Neural progenitor cell (in vitro differentiated cells): ENCODE measurements around the gene CHST13. TPM values are rescaled to one million over a fixed set of nuclear protein-coding genes. Genes with fewer than 3 reads are reported as not detected.

ENCODE experiments used
- DNase-seq: peaks from one replicate; pipeline ENCODE4 v3.0.0-alpha.2; 2016; ENCODE audit warnings: low spot score
- H2AFZ ChIP-seq: fragments of 200-600 bp; sonication (generic); replicated peaks from 2 replicates; pipeline ENCODE4 v1.6.1; 2016; ENCODE audit warnings: antibody characterized with exemption
- H3F3A ChIP-seq: fragments of 200-600 bp; sonication (generic); 2 replicates; pipeline ENCODE4 v1.6.1; 2016; ENCODE audit warnings: antibody characterized with exemption, low read depth
- H3K27ac ChIP-seq: fragments of 200-600 bp; sonication (generic); 2 replicates; pipeline ENCODE4 v1.5.1; 2016; ENCODE audit warnings: mild to moderate bottlenecking
- H3K27me3 ChIP-seq: fragments of 200-600 bp; sonication (generic); 2 replicates; pipeline ENCODE4 v1.6.1; 2016; ENCODE audit warnings: mild to moderate bottlenecking, moderate library complexity
- H3K36me3 ChIP-seq: fragments of 200-600 bp; sonication (generic); 2 replicates; pipeline ENCODE4 v1.5.1; 2016
- H3K4me1 ChIP-seq: fragments of 200-600 bp; sonication (generic); 2 replicates; pipeline ENCODE4 v1.6.1; 2016; ENCODE audit warnings: mixed run types
- H3K4me2 ChIP-seq: fragments of 200-600 bp; sonication (generic); 2 replicates; pipeline ENCODE4 v1.6.1; 2016
- H3K4me3 ChIP-seq: fragments of 200-600 bp; sonication (generic); 2 replicates; pipeline ENCODE4 v1.5.1; 2016
- H3K79me2 ChIP-seq: fragments of 200-600 bp; sonication (generic); 2 replicates; pipeline ENCODE4 v1.6.1; 2016; ENCODE audit warnings: low read depth
- H3K9ac ChIP-seq: fragments of 200-600 bp; sonication (generic); 2 replicates; pipeline ENCODE4 v1.6.1; 2016
- H3K9me3 ChIP-seq: fragments of 200-600 bp; sonication (generic); 2 replicates; pipeline ENCODE4 v1.5.1; 2016; ENCODE audit warnings: low read depth
- H4K20me1 ChIP-seq: fragments of 200-600 bp; sonication (generic); 2 replicates; pipeline ENCODE4 v1.6.1; 2016; ENCODE audit warnings: low read depth
- H3K27ac Mint-ChIP-seq: 3 replicates; pipeline ENCODE4 v1.8.0; 2021; ENCODE audit warnings: mixed read lengths
- H3K27me3 Mint-ChIP-seq: 2 replicates; pipeline ENCODE4 v1.8.0; 2022; ENCODE audit warnings: low read depth, mild to moderate bottlenecking, inconsistent platforms, moderate library complexity, mixed read lengths; ENCODE audit not compliant: insufficient read depth
- H3K36me3 Mint-ChIP-seq: 3 replicates; pipeline ENCODE4 v1.8.0; 2021; ENCODE audit warnings: mixed read lengths
- H3K4me1 Mint-ChIP-seq: 3 replicates; pipeline ENCODE4 v1.8.0; 2021; ENCODE audit warnings: mixed read lengths
- H3K4me3 Mint-ChIP-seq: 3 replicates; pipeline ENCODE4 v1.8.0; 2021; ENCODE audit warnings: mild to moderate bottlenecking, moderate library complexity, mixed read lengths
- H3K9me3 Mint-ChIP-seq: 3 replicates; pipeline ENCODE4 v1.8.0; 2020; ENCODE audit warnings: mixed read lengths
- EZH2 ChIP-seq: fragments of 200-600 bp; sonication (generic); IDR thresholded peaks from 2 replicates; pipeline ENCODE4 v1.6.1; 2017; ENCODE audit warnings: antibody characterized with exemption, mild to moderate bottlenecking, moderate library complexity
- EZH2phosphoT487 ChIP-seq: fragments of 200-600 bp; sonication (generic); IDR thresholded peaks from 2 replicates; pipeline ENCODE4 v1.6.1; 2017; ENCODE audit warnings: antibody characterized with exemption
- total RNA-seq: library from RNA; depleted of rRNA; stranded (reverse); fragments of >200 nt; gene quantifications from 2 replicates; pipeline ENCODE4 v1.2.3, GENCODE V29; 2015; ENCODE audit warnings: low replicate concordance
- TF ChIP-seq, protein P1 (sequence below): fragments of 200-600 bp; sonication (generic); IDR thresholded peaks from 2 replicates; pipeline ENCODE4 v1.5.1; 2017; ENCODE audit warnings: antibody characterized with exemption, mild to moderate bottlenecking

CHST13 gene
- total RNA-seq, 1 donor from 2014 or later, result 0.09 TPM

DNA sequence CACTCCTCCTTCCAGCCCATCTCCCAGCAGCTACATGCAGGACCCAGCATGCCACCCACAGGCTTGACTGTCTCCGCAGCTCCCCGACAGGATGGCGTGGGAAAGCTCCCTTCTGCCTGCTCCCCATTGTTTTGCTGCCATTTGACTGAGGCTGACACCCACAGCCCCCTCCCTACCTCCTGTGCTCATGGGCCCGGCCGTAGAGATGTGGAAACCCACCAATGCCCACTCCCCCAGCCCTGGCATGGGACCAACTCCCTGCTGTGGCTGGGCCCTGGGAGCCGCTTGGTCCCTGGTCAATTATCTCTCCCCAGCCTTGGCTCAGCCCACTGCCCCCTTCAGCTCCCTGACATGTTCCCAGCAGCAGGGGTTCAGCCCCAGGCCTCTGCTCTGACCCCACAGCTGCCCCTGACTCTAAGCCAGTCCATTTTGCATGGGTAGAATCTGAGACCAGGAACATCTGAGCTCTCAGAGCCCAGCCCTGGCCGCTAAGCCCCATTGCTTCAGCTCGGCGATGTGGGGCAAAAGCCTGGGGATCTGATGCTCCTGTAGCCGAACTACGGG, 26.6 kb downstream of the CHST13 start:
- Histone ChIP-seq H4K20me1 (no peaks in the 10 kb centered on the region), H3K27me3 (no peaks in the 10 kb centered on the region), H3K4me2 (no peak overlapping the region), H3K36me3 (no peaks in the 10 kb centered on the region), H2AFZ (no peak overlapping the region), H3K27ac (no peak overlapping the region), H3F3A (no peaks in the 10 kb centered on the region), H3K4me3 (no peak overlapping the region), H3K79me2 (no peaks in the 10 kb centered on the region), H3K9me3 (no peaks in the 10 kb centered on the region), H3K9ac (no peak overlapping the region), H3K4me1 (peaks cover 17% of the 10 kb centered on the region)
- Mint-ChIP-seq H3K4me1 (peaks cover 27% of the 10 kb centered on the region), H3K9me3 (no peaks in the 10 kb centered on the region), H3K36me3 (no peaks in the 10 kb centered on the region), H3K27me3 (no peaks in the 10 kb centered on the region), H3K4me3 (no peak overlapping the region), H3K27ac (peak overlapping the region; percentile 1)
- TF ChIP-seq, protein P1, sequence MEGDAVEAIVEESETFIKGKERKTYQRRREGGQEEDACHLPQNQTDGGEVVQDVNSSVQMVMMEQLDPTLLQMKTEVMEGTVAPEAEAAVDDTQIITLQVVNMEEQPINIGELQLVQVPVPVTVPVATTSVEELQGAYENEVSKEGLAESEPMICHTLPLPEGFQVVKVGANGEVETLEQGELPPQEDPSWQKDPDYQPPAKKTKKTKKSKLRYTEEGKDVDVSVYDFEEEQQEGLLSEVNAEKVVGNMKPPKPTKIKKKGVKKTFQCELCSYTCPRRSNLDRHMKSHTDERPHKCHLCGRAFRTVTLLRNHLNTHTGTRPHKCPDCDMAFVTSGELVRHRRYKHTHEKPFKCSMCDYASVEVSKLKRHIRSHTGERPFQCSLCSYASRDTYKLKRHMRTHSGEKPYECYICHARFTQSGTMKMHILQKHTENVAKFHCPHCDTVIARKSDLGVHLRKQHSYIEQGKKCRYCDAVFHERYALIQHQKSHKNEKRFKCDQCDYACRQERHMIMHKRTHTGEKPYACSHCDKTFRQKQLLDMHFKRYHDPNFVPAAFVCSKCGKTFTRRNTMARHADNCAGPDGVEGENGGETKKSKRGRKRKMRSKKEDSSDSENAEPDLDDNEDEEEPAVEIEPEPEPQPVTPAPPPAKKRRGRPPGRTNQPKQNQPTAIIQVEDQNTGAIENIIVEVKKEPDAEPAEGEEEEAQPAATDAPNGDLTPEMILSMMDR, result no peak
- TF ChIP-seq EZH2phosphoT487 (no peak), EZH2 (no peak)
- no peak for DNase-seq

DNA sequence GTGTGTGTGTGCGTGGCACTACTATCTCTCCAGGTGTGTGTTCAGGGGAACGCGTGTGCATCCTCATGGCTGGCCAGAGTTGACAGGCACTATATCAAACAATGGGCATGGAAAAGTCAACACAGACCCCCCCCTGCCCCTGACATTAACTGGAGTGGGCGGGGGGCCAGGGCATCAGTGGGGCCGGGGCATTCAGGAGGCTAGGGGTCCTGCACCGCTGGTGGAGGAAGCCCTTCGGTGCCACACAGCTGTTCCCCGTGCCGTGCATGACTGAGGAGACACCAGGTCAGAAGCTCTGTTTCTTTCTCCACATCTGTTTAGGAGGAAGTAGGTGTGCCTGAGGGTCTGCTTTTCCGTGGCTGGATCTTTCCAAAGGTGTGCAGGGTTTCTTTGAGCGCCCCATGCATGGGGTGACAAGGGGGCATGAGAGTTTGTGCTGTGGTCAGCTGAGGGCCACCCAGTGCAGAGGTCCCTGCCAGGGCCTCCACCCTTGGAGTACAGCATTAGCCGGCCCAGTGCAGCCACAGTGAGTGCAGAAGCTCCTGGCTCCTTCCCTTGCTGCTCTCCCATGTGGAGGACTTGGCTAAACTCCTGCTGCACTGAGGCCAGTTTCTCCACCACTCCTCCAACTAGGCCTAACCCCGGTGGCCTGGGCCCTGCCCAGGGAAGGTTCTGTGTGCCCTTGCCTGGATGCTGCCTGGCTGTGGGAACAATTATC, 27.3 kb downstream of the CHST13 start:
- no peaks in the 10 kb centered on the region for H3K9me3 Mint-ChIP-seq
- H3K27ac Mint-ChIP-seq, result peak overlapping the region; percentile 1
- peaks cover 27% of the 10 kb centered on the region for H3K4me1 Mint-ChIP-seq
- no peaks in the 10 kb centered on the region for H3K27me3 Mint-ChIP-seq
- no peak for DNase-seq
- Histone ChIP-seq H3K9ac (no peak overlapping the region), H3K36me3 (no peaks in the 10 kb centered on the region), H4K20me1 (no peaks in the 10 kb centered on the region), H3K4me2 (no peak overlapping the region), H3K79me2 (no peaks in the 10 kb centered on the region), H3K4me3 (no peak overlapping the region), H3K27me3 (no peaks in the 10 kb centered on the region), H3K4me1 (peaks cover 17% of the 10 kb centered on the region), H2AFZ (no peak overlapping the region), H3K27ac (no peak overlapping the region), H3K9me3 (no peaks in the 10 kb centered on the region), H3F3A (no peaks in the 10 kb centered on the region)
- H3K36me3 Mint-ChIP-seq, result no peaks in the 10 kb centered on the region
- no peak for TF ChIP-seq EZH2phosphoT487
- no peak for TF ChIP-seq EZH2
- TF ChIP-seq, protein P1, result no peak
- H3K4me3 Mint-ChIP-seq, result peak overlapping the region; percentile 41

DNA sequence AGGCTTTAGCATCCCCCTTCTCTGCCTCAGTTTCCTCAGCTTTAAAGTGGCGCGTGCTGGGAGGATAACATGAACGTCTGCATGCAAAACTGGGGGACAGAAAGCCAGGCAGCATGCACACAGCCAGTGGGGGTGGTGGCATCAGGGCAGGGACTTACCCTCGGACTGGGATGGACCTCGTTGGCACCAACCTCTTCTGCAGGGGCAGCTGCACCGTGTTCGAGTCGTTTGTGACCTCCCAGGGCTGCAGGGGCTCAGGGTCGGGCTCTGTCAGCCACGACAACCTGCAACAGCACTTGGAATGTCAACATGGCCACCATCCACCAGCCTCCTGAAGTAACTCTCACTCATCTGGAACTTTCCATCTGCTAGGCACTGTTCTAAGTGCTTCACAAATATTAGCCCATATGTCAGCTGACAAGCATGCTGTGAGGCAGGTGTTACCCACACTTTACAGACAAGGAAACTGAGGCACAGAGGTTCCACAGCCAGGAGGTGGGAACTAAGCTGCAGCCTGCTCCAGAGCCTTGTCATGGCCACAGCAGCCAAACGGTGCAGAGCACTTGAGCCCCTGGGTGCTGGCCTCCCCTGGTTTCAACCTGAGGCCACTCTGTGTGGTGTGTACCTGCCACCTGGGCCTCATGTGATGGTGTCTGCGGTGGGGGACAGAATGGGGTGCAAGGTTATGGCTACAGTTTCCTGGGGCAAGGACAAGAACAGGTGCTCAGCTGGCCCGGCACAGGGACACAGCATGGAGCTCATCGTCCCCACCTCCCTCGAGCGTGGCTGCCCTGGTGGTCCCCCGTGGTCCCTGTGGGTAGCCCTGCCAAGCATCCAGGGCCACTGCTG, 28.1 kb downstream of the CHST13 start:
- H3K4me2 ChIP-seq, result no peak overlapping the region
- H3K4me1 ChIP-seq, result peaks cover 17% of the 10 kb centered on the region
- Mint-ChIP-seq H3K4me3 (no peak overlapping the region), H3K36me3 (no peaks in the 10 kb centered on the region), H3K27me3 (no peaks in the 10 kb centered on the region), H3K9me3 (no peaks in the 10 kb centered on the region), H3K4me1 (peaks cover 27% of the 10 kb centered on the region), H3K27ac (no peak overlapping the region)
- no peak overlapping the region for H3K27ac ChIP-seq
- H3K4me3 ChIP-seq, result no peak overlapping the region
- H3K79me2 ChIP-seq, result no peaks in the 10 kb centered on the region
- no peaks in the 10 kb centered on the region for H4K20me1 ChIP-seq
- H3K9me3 ChIP-seq, result no peaks in the 10 kb centered on the region
- no peak overlapping the region for H2AFZ ChIP-seq
- DNase-seq, result no peak
- no peaks in the 10 kb centered on the region for H3K36me3 ChIP-seq
- H3F3A ChIP-seq, result no peaks in the 10 kb centered on the region
- no peak overlapping the region for H3K9ac ChIP-seq
- no peak for TF ChIP-seq EZH2
- no peak for TF ChIP-seq EZH2phosphoT487
- TF ChIP-seq, protein P1, result no peak
- H3K27me3 ChIP-seq, result no peaks in the 10 kb centered on the region
